ENCODE measurements around the gene PDPN. TPM values are rescaled to one million over a fixed set of nuclear protein-coding genes. Genes with fewer than 3 reads are reported as not detected.
A peak's percentile ranks its signal among the peaks of the same experiment; 100 is the strongest.

Gene PDPN, protein sequence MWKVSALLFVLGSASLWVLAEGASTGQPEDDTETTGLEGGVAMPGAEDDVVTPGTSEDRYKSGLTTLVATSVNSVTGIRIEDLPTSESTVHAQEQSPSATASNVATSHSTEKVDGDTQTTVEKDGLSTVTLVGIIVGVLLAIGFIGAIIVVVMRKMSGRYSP
- total RNA-seq (2021; fragmentation: NEBNext Ultra II Directional; extraction: Animal tissue kit (Norgen Biotek cat#: 25700)) (169 and 182 TPM in 2 replicates), polyA plus RNA-seq (2011; rRNA removed) (44.7 and 49.7 TPM in 2 replicates), polyA minus RNA-seq (2011; rRNA and poly(A)+ RNA removed) (55.2 and 59.1 TPM in 2 replicates)
- polyA plus RNA-seq (2011; cell fraction: cytosol; rRNA removed): 44.8 TPM
- 56.8 TPM for polyA plus RNA-seq (2011; cell fraction: nucleus; rRNA removed)
- polyA plus RNA-seq (2012, experiment 1 of 2): 126 to 171 TPM (median 161 TPM) in 4 replicates
- polyA plus RNA-seq (2012, experiment 2 of 2): 60.4 TPM
- 161 TPM for polyA plus RNA-seq (2013, experiment 1 of 2)
- polyA plus RNA-seq (2013, experiment 2 of 2): 213 TPM
- 45.0 TPM for polyA minus RNA-seq (2011; cell fraction: cytosol; rRNA and poly(A)+ RNA removed)
- 38.2 TPM for polyA minus RNA-seq (2011; cell fraction: nucleus; rRNA and poly(A)+ RNA removed)
- long read RNA-seq, experiment 1, transcript PDPN-201 (6 exons, 3,104 nt): major isoform, 51 of 203 reads
- long read RNA-seq, experiment 1, transcript PDPN-202 (6 exons, 2,801 nt): minor isoform, 50 of 203 reads
- long read RNA-seq, experiment 1, partial matches to known transcripts: 62 of 203 reads
- long read RNA-seq, experiment 1, other reads (novel, unspliced or antisense): 40 of 203 reads
- long read RNA-seq, experiment 2, transcript PDPN-202 (6 exons, 2,801 nt): minor isoform, 75 of 191 reads
- long read RNA-seq, experiment 2, transcript PDPN-201 (6 exons, 3,104 nt): major isoform, 102 of 191 reads
- long read RNA-seq, experiment 2, partial matches to known transcripts: 5 of 191 reads
- long read RNA-seq, experiment 2, other reads (novel, unspliced or antisense): 9 of 191 reads

DNA sequence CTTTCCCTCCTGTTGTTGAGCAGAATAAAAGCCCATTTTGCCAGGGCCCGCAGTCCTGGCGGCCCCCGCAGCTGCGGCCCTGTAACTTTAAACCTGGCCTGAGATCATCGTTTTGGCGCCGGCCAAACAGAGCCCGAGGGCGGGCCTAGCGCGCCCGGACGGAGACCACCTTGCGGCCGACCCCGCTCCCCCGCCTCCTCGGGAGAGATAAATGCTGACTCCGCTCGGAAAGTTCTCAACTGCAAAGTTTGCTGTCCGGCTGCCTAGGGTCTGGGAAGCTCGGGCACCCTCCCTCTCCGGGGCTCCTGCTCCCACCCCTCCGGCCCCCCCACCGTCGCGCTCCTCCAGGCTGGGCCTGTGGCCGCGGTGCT is at the start of gene PDPN:
PDPN (plus strand) TSS at position 238 of the 371 bp plus-strand sequence. CDS start 202 bp downstream, outside the sequence.
- no peak for FAIRE-seq
- peak within 1 kb of the TSS; percentile 71 for H3K56ac ChIP-seq (replicated peaks; ENCODE audit: insufficient read length, low read depth, low read length)
- H4K91ac ChIP-seq (replicated peaks; ENCODE audit: insufficient read length, low read length): peak within 1 kb of the TSS; percentile 52
- H3K9ac ChIP-seq (replicated peaks in 1 of 4; ENCODE audit: extremely low read depth in 1 of 4, low read depth in 3 of 4, low read length in 3 of 4): peak within 1 kb of the TSS; percentile 55 to 75 (median 71)
- peak within 1 kb of the TSS; percentile 80 to 100 (median 88) for H3K4me3 ChIP-seq (ENCODE audit: extremely low read depth in 1 of 4, insufficient read depth in 2 of 4, low read depth in 3 of 4, low read length in 4 of 4)
- peak; percentile 39 to 85 for DNase-seq (ENCODE audit: low read depth in 1 of 2, low spot score in 2 of 2)
- H4K20me1 ChIP-seq (replicated peaks in 1 of 2; ENCODE audit: control insufficient read depth in 1 of 2, insufficient read depth in 2 of 2, low read length in 2 of 2): peaks cover 0 to 2% of the 10 kb centered on the region in 2 experiments
- peak within 1 kb of the TSS; percentile 55; the same call in 1 of the 2 replicates for H2AFZ ChIP-seq (ENCODE audit: low read length)
- H3K4me2 ChIP-seq (ENCODE audit: insufficient read depth in 1 of 2, low read depth in 2 of 2, low read length in 2 of 2): peak within 1 kb of the TSS; percentile 87 to 95
- ChIA-PET POLR2A (ENCODE audit: partially characterized antibody) (interaction anchor here (0.8 to 4.4 kb wide), 7 partner anchors 10 to 72 kb away, joined by 3 to 31 read pairs (median 4); no protein-coding TSS in a partner anchor), CTCF (ENCODE audit: partially characterized antibody) (interaction anchor here (1.2 to 6.2 kb wide), 3 partner anchors 12 to 230 kb away, joined by 3 to 27 read pairs (median 4); no protein-coding TSS in a partner anchor)
- peak within 1 kb of the TSS; percentile 74 for H4K8ac ChIP-seq (ENCODE audit: extremely low read depth, insufficient read depth, low read length)
- WGBS, 2 experiments (ENCODE audit: extremely low coverage in 1 of 2, insufficient coverage in 1 of 2, insufficient read length in 1 of 2, insufficient replicate concordance in 2 of 2, low coverage in 1 of 2, low lambda C conversion rate in 2 of 2, missing lambda C conversion rate in 1 of 2): 2% methylated on average over 16 of the region's 29 CpGs; no CpG with 5 or more reads in 1 of the 2 experiments
- H2BK20ac ChIP-seq (ENCODE audit: low read length): peak within 1 kb of the TSS; percentile 55; the same call in 1 of the 2 replicates
- H3K23me2 ChIP-seq (ENCODE audit: low read depth, low read length): peaks cover 15% of the 10 kb centered on the region; the same call in 1 of the 2 replicates
- H2BK12ac ChIP-seq (ENCODE audit: low read depth, low read length): peak within 1 kb of the TSS; percentile 64; the same call in 1 of the 2 replicates
- H3K79me2 ChIP-seq (ENCODE audit: control insufficient read depth in 1 of 2, insufficient read depth in 2 of 2, low read length in 2 of 2): peaks cover 16 to 43% of the 10 kb centered on the region in 2 experiments
- peak within 1 kb of the TSS; percentile 5 for H3K14ac ChIP-seq (ENCODE audit: insufficient read length)
- H3K4ac ChIP-seq (replicated peaks; ENCODE audit: insufficient read length, low read depth, low read length): peak within 1 kb of the TSS; percentile 61
- no peaks in the 10 kb centered on the region for H3K9me3 ChIP-seq (ENCODE audit: insufficient read depth in 2 of 2, low read depth in 1 of 2, low read length in 1 of 2)
- H3K27ac ChIP-seq (ENCODE audit: low read depth, low read length): peak within 1 kb of the TSS; percentile 52
- H3K4me1 ChIP-seq (replicated peaks in 1 of 4; ENCODE audit: control insufficient read depth in 3 of 4, insufficient read depth in 4 of 4, low read length in 3 of 4): peaks cover 9 to 40% (median 29%) of the 10 kb centered on the region in 4 experiments
- H3K36me3 ChIP-seq (ENCODE audit: control insufficient read depth in 2 of 4, insufficient read depth in 4 of 4, low read length in 3 of 4): no peaks in the 10 kb centered on the region; a peak in 2 of 8 replicates
- peak within 1 kb of the TSS; percentile 84 for H3K18ac ChIP-seq (ENCODE audit: extremely low read depth, low read length)
- no peak within 1 kb of the TSS; the same call in 1 of the 2 replicates for H2BK15ac ChIP-seq (ENCODE audit: low read length)
- peak within 1 kb of the TSS; percentile 49; the same call in 1 of the 2 replicates for H2BK5ac ChIP-seq (ENCODE audit: low read depth, low read length)
- peak within 1 kb of the TSS; percentile 73 for H4K5ac ChIP-seq (ENCODE audit: insufficient read length, low read depth, low read length)
- no peak within 1 kb of the TSS for H3K23ac ChIP-seq (ENCODE audit: insufficient read length)
- H2AK5ac ChIP-seq (ENCODE audit: low read depth, low read length): 0 out of 2 replicates have a peak within 1 kb of the TSS, but pooled peaks have one; percentile 2
- peak within 1 kb of the TSS; percentile 24 for H2BK120ac ChIP-seq (replicated peaks; ENCODE audit: low read depth, low read length)
- H3K27me3 ChIP-seq (replicated peaks in 1 of 4; ENCODE audit: control insufficient read depth in 3 of 4, extremely low read depth in 1 of 4, insufficient read depth in 3 of 4, low read length in 3 of 4): peaks cover 0 to 3% (median 0%) of the 10 kb centered on the region in 4 experiments; a peak in 3 of 7 replicates
- 0 out of 2 replicates have a peak, but pooled peaks cover 3% of the 10 kb centered on the region for H3K79me1 ChIP-seq (ENCODE audit: low read depth, low read length)
- TF ChIP-seq EZH2 (IDR thresholded peaks at IDR 0.05; ENCODE audit: low read depth, low read length, severe bottlenecking): no peak
- TF ChIP-seq, protein P1, sequence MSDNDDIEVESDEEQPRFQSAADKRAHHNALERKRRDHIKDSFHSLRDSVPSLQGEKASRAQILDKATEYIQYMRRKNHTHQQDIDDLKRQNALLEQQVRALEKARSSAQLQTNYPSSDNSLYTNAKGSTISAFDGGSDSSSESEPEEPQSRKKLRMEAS (IDR thresholded peaks at IDR 0.05): no peak
- TF ChIP-seq CTBP2 (IDR thresholded peaks at IDR 0.05; ENCODE audit: borderline replicate concordance, insufficient read depth, insufficient read length, low read length): no peak
- peak; percentile 42; the same call in 1 of the 2 replicates for TF ChIP-seq JUND (IDR thresholded peaks at IDR 0.05; ENCODE audit: low read length)
